HG02981 (cell line): ENCODE results near the gene ARHGEF6.

ENCODE experiments used
- ATAC-seq: cut with Tn5 transposase; IDR thresholded peaks from one replicate; pipeline ENCODE4 v1.9.1; 2021; ENCODE audit warnings: mild to moderate bottlenecking, moderate library complexity; ENCODE audit not compliant: unreplicated experiment

Gene ARHGEF6

DNA sequence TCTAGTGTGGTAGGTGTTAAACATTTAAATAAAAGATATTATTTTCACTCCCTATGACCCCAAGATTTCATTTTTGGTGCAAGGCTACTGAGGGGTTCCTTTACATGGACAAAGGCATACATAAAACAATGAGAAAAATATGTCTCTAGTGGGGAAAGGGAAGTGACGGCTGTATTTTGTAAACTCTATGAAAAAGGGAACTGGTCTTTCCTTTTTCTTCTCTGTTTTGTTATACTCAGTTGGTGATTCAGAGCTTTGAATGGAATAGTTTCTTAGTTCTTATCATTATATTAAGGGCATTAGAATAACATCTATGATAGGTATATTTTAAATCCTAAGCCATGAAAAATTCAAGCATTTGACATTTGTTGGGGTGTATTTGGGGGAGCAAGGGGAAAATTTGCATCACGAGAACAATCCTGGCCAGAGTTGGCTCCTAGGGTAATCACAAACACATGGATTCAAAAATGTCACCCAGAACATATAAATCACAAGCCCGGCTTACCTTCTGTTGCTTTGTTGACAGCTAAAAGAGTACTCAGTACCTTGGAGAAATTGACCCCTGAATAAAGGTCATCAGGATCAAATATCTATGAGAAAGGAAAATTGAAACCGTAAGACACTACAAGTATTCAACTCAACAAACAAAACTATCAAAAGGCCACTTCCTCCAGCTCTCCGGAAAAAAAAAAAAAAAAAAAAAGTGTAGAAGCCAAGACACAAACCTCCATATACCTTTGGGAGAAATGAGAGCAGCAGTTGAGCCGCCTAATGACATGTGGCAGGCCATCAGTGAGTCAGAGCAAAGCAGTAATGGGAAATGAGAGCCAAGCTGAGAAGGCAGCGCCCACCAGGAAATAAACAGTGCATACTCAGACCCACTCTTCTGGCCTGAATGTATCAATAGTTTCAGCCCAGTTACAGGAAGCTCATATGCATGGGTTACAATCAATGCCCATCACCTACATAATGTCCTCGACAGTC lies 33.4 kb downstream of the ARHGEF6 start:
- peak; percentile 59 for ATAC-seq

DNA sequence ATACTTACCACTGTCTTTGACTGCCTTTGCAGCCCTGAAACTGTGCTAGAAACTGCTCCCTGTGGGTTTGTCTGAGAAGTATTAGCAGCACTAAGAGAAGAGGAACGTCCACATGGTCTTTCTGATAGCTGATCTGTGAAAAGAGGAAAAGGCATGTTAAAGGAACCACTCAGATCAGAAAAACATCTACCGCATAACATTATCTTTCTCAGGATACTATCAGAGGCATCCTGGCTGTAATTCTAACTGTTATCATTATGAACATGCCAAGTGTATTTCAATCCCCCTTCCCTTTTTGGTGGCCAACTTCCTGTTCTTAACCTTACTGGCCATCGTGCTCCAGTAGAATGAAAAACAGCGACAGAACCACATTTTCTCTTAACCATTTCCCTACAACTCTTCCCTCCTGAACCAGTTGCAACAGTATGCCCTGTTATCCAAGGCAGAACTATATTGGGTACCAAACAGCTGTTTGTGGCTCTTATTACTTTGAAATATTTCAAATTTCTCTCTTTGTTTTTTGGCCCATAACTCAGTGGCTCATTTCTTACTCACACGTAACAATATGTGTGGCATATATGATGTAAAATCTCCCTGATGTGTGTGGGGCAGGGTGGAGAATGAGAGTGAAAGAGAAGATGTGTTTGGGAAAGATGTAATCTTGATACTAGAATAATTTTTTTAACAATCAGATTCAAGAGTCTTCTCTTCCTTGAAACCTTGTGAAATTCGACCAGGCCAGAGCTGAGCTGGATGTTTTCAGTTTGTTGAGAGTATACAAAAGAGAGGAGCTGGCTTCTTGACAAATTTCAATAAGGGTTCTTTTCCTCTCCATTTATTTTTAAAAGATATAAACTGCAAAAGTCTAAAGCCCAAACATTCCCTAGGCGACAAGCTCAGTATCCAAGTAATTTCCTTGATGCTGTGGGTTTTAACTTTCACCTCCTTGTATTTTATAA lies 35.2 kb downstream of the ARHGEF6 start:
- ATAC-seq, result no peak

DNA sequence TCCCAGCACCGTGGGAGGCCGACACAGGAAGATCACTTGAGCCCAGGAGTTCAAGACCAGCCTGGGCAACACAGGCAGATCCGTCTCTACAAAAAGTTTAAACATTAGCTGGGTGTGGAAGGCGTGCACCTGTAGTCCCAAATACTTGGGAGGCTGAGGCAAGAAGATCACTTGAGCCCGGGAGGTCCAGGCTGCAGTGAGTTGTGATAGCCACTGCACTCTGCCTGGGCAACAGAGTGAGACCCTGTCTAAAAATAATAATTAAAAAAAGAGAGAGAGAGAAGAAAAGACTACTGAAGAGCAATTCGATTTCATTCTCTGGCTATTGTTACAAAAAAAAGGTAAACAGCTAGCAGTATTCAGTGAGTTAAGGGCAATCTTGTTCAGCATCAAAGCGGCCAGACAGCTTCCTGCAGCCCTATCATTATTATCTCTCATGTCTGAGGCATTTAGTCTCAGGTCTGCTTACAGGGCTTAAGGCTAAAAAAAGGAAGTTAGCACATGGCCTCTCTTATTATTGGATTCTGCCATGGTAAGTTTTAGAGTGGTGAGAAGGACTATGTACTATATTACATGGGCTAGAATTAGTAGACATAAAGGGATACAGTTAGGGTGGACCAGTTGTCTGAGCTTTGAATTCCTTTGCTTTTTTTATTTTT lies 37.9 kb downstream of the ARHGEF6 start:
- no peak for ATAC-seq

DNA sequence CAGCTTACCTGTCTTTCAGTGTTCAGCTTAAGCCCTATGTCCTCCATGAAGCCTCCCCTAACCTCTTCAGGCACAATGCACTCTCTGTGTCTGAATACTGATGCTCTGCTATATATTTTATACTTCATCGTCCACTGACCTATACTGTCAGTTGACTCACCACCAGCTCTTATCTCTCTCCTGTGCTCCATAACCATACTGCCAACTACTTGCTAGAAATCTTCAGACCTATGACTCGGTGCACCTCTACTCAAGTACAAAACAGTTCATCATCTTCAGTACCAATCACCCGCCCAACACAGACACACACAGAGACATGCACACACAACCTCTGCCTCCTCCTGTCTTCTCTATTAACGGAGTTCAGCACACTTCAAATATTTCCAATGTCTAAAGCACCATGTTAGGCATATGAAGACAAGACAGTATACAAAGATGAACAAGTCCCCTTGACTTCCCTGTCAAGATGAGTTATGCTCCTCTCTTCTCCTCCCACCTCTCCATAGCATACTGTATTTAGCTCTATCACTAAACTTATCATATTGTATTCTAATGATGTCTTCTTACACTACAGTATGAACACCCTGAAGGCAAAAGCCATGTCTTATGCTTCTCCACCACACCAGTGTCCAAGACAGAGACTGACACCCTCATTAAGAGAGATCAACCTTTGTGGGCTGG lies 42.5 kb downstream of the ARHGEF6 start:
- no peak for ATAC-seq

DNA sequence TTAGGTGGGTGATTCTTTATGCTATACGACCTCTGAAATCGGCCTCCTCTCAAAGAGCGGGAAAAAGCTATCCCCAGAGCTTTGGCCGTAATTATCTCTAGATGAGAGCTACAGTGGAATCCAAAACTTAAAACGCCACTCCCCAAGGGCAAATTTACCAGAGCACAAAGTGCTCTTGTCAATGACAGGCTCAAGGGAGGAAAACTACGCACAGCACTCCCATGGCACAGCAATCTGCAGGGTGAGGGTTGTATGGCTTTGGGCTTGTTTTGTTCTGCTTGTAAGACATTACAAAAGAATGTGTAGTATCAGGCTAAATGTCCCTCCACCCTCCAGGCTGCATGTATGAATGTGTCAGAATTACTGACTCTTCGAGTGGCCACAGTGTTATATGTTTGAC lies 44.0 kb downstream of the ARHGEF6 start:
- ATAC-seq, result no peak

DNA sequence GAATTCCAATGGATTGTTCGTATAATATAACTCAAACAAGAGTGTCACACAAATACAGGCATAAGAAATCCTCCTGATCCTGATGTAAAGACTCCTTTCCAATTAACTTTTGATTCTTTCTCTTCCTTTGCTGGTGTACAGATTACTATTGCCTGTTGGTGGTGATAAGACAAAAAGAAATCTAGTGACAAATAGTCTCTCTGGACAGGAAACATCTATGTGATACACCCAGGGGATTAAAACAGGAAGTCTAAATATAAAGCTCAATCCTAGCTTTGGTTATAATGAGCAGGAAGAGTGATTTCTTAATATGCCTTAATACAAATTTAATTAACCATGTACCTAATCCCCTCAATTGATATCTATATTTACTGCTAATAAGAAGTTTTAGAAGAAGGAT lies 45.1 kb downstream of the ARHGEF6 start:
- ATAC-seq, result no peak

DNA sequence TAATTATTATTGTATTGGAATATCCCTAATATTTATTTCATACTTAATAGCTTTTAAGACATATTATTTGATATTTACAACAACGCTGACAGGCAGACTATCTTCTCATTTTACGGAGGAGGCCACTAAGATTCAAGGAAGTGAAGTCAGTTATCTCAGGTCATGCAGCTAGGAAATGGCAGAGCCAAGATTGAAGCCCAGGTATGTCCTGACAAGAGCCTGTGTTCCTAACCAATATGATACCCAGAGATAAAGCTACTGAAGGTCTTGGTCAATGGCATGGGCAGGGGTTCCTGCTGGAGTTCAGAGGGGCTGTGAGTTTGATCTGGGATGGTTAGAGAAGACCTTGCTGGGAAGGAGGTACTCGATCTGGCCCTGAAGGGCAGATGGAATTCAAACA lies 47.1 kb downstream of the ARHGEF6 start:
- ATAC-seq, result no peak

DNA sequence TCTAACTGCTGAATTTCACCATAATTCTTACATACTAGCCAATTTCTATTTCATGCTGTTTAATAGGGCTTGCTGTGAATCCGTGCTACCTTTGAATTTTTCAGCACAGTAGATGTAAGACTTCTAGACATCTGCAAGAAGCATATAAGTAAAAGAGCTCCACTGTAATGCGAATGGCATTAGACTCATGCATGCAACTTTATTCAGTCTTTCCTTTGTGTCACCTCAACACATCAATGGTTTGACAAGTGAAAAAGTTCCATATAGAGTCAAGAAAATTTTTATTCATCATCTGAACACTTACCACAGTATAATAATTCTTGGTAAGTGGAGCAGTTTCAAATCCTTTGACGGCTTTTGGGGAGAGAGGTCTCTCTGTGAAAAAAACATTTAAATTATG lies 48.9 kb downstream of the ARHGEF6 start:
- ATAC-seq, result no peak

DNA sequence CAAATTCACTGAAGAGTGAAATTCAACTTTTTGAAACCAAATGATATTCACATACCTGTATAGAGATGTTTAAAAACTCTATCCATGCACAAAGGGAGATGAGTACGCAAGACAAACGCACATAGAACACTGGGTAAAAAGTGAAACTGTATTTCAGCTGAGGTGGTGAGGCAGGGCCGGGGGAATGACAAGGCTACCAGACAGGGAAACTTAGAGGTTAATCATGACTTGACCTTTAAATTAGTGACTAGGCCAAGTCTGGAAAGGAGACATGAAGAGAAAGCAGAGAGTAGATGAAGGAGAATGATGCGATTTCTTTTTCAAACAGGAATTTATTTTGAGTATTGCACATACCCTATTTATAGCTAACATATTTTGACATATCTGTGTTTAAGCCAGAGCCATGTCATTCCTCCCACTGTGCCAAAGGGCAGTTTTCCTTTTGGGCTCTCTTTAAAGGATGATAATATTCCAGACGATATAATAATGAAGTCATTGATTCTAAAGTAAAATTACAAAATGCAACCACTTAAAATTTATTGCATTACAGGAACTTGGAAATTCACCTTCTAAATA lies 49.4 kb downstream of the ARHGEF6 start:
- no peak for ATAC-seq

DNA sequence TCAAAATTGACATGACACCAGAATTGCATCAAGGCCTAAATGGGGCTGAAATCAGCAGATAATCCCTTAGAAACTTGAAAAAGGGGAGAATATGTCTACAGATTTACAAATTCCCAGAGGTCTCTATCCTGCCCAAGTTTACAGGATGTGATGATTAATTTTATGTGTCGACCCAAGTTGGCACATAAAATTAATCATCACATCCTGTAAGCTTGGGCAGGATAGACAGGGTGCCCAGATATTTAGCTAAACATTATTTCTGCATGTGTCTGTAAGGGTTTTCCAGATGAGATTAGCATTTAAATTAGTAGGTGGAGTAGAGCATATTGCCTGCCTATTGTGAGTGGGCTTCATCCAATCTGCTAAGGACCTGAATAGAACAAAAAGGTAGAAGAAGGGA lies 52.3 kb downstream of the ARHGEF6 start:
- ATAC-seq, result no peak

DNA sequence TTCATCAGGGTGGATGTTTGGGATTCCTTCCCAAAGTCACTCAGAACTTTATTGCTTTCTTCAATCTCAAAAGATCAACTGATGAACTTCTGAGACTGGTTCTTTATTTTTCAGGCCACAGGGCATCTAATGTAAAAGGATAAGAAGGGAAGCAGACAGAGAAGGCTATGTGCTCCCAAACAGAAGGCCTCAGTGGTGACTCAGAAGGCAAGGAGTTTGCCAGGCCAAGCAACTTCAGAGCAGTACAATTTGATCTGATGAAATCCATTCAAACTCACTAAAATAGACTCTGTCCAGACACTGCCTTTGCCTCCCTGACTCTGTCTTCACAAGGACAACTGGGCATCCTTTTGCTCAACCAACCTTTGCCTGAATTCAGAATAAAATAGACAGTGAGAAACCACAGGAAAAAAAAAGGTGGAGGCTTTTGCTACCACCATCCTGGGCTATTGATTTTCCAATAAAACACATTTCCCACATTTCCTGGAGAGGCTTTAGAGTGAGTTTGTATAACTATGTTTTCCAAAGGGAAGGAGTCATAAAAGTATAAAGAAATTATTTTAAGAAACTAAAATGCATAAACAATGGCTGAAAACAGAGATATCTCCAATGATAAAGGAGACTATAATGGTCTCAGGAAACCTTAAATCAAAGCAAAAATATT lies 55.2 kb downstream of the ARHGEF6 start:
- ATAC-seq, result no peak

DNA sequence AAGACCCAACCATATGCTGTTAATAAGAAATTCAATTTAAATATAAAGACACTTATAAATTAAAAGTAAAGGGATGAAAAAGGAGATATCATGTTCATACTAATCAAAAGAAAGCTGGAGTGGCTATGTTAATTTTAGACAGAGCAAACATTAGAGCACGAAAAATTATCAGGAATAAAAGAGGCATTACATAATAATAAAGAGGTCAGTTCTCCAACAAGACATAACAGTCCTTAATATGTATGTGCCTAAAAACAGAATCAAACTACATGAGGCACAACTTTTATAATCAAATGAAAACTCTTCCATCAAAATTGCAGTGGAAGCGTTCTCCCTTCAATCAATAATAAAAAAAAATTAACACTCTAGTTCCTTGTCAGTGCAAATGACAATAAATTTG lies 62.6 kb downstream of the ARHGEF6 start:
- ATAC-seq, result no peak

DNA sequence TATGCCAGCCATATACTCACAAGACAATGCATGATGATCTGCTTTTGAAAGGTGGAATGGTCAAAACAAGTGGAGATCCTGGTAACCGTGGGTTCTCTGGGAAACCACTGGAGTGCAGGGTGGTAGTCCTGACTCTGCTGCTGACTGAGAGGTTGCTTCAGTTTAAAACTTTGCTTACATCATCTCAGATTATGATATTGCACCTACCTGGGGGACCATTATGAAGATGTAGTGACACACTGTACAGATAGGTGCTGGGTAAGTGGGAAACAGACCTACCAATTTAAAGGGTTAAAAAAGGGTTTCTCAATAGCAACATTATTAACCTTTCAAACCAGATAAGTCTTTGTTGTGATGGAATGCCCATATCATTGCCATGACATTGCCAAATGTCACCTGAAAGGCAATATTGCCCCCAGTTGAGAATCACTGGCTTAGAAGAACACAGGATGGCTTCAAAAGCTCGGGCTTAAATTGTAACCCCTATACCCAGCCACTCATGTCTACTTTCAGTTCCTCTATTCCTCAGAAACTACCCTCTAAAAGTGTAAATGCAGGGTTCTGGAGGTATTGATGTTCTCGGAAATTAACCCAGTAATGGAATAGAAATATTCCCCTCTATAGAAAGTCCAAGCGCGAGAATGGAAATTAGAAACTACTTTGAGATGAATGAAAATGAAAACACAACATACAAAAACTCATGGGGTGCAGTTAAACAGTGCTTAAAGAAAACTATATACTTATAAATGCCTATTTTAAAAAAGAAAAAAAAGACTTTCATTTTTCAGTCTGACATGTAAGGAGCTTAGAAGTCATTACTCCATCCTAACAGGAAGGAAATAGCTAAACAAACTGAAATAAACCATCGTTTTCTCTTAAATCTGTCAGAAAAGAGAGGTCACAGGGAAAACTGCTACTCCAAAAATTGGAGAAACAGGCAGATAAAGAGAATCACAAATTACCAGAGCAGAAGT lies 65.8 kb downstream of the ARHGEF6 start:
- ATAC-seq, result peak; percentile 86

DNA sequence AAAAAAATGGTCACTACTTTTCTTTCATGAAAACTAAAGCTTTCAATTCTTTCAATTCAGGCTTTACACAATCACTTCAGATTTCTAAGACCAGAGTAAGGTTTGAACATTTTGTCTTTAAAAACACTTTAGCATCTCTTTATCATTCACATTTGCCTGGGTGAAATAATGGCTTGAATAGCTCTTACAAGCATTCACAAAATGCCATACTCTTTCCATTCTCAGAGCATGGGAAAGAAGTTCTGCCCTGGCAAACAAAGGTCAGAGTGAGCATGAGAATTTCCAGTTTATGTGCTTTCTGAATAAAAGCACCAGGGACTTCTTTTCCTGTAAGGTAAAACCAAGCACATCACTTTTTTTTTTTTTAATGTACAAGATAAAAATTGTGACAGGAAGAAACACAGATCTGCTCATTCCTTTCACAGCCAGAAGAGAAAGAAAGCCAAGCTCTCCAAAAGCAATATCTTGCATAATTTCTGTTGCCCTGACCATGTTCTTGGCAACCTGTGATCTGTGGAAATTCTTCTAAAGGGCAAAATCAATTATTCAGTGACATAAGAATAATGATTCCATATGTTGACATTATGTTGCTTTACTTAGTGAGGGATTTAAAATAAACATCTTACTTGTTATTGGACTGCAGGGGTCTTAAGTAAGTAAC lies 68.0 kb downstream of the ARHGEF6 start:
- no peak for ATAC-seq

DNA sequence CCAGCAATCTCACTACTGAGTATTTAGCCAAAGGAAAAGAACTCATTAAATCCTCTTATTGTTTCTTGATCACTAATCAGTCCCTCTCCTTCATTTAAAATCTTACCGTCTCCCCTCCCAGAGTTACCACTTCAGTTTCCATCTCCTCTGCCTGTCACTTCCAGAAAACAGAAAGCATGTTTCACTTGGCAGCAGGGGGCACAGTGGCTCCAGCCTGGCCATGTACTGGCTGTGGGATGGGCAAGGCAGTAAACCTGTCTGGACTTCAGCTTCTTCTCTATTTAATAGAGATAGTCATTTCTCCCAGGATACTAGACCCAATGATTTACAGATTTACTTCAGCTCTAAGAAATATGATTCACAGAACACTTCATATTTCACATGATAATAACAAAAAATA lies 69.6 kb downstream of the ARHGEF6 start:
- no peak for ATAC-seq

DNA sequence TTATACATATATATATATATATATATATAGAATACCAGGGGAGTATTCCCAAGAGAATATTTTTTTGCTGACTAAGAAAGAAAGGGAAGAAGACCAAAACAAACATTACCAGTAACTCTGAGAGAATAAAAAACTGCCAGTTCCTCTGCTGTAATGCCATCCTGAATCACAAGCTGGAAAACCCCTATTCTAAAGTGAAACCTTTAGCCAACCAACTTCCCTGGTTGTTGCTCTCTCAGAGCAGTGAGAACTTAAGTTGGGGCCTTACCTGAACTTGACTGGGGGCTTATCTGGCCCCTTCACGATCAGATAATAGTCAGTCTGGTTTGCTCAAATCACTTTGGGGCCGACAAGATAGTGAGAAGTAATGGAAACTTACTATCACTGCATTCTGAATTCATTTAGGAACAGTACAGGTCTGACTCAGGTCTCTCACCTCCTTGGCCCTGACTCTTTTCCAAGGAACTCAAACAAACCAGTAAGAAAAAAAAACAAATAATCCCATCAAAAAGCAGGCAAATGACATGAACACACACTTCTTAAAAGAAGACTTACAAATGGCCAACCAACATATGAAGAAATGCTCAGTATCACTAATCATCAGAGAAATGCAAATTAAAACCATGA lies 70.3 kb downstream of the ARHGEF6 start:
- ATAC-seq, result no peak

DNA sequence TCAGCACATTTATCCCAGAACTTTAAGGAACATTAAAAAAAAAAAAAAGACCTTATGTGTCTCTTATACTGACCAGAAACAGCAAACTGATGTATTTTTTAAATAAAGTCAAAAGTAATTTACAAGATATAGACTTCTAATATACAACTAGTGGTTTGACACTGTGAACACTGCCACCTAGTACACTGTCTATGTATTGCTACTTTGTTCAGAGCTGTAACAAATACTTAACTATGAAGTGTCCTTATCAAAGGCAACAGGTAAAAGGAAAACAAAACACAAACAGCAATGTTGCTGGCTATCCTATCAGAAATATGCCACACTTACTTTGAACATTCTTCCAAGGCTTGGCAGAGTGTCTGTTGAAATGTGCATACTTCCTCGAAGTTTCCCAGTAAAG lies 72.4 kb downstream of the ARHGEF6 start:
- ATAC-seq, result peak; percentile 52

DNA sequence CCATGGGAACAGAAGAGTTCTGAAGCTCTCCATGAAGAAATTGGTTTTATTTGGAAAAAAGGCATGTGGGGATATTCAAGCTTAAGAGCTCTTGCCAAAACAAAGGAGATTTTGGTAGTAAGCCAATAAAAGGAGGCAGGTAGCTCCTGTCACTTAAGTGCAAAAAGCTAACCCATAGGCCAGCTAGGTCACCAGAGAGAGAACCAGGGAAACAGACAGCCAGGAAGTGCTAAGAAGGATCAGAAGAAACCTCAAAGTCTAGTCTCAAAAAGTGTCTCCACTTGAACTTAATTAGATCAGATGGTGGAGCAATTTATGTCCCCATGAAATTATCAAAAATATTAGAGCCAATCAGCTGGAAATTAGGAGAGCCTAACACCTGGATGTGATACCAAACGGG lies 83.6 kb downstream of the ARHGEF6 start:
- no peak for ATAC-seq
